GM18873 (cell line): ENCODE data around the gene RALGAPA2.

ENCODE experiments used
- ATAC-seq: cut with Tn5 transposase; IDR thresholded peaks from one replicate; pipeline ENCODE4 v1.9.1; 2021; ENCODE audit warnings: mild to moderate bottlenecking, moderate library complexity, moderate number of reproducible peaks; ENCODE audit not compliant: unreplicated experiment, low FRiP score

The RALGAPA2 gene

DNA sequence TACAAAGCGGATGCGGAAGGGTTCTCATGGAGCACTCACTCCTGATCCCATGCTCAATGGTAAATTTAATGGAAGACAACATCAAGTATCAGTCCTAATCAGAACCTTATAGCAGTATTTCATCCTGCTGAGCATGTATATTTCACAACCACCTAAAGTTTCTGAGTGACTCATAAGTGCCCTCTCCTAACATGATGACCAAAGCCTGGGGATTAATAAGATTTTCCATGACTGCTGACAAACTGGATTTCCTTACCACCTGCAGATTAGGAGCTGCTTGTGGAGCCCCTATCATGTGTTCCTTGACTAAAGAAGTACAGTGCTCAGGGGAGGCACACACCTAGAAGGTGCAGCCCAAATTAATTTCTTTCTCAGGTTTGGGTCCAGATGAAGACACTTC lies 231.8 kb downstream of the RALGAPA2 start:
- ATAC-seq, result no peak

DNA sequence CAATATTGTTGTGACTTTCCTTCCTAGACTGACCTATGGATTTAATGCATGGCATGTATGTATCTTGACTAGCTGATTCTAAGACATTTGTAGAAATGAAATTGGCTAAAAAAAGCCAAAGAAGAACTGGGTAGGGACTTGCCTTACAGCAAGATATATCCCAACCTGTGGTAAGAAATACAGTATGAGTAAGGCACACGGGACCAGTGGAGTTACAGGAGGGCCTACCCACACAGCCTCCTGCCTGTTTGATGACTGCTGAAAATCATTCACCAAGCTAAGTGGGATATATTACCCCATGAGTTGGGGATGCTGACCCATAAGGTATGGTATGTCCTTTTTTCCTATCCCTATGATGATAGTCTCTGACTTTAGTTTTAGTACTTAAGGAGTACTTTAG lies 232.3 kb downstream of the RALGAPA2 start:
- no peak for ATAC-seq

DNA sequence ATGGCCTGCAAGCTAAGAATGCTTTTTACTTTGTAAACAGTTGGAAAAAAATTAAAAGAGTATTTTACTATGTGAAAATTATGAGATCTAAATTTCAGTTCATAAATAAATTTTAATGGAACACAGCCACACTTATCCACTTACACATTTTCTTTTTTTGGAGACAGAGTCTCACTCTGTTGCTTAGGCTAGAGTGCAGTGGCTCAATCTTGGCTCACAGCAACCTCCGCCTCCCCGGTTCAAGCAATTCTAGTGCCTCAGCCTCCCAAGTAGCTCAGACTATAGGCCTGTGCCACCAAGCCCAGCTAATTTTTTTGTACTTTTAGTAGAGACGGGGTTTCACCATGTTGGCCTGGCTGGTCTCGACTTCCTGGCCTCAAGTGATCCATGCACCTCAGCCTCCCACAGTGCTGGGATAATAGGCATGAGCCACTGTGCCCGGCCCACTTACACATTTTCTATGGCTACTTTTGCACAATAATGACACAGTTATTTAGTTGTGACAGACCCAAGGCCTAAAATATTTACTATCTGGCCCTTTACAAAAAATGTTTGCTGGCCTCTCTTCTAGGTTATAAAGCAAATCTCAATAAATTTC lies 234.9 kb downstream of the RALGAPA2 start:
- ATAC-seq, result no peak

DNA sequence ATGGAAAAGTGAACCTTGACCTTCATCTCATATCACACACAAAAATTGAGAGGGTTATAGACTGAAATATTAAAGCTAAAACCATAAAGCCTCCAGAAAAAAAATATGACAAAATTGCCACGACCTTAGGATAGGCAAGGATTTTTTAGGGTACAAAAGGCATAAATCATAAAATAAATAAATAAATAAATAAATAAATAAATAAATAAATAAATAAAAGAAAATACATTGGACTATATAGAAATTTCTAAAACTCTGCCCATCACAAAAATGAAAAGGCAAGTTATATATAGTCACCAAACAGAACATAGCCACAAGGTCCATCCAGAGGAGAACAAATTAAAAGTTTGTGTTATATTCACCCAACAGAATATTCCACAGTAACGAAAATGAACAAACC lies 235.9 kb downstream of the RALGAPA2 start:
- no peak for ATAC-seq

DNA sequence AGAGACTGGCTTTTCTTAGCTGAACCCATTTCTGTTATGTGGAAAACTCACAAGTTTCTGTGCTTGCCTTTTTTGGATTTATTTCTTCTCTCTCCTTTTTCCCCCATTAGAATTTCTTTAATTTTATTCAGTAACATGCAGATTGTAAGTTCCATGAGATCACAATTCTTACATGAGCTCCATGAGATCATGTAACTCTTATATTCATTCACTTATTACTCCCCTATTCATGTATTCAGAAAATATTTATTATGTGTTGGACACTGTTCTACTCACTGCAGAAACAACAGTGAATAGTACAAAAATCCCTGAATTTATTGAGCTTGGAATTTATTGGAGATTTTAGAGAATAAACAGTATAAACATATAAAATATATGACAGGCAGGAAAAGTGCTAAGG lies 238.8 kb downstream of the RALGAPA2 start:
- ATAC-seq, result no peak

DNA sequence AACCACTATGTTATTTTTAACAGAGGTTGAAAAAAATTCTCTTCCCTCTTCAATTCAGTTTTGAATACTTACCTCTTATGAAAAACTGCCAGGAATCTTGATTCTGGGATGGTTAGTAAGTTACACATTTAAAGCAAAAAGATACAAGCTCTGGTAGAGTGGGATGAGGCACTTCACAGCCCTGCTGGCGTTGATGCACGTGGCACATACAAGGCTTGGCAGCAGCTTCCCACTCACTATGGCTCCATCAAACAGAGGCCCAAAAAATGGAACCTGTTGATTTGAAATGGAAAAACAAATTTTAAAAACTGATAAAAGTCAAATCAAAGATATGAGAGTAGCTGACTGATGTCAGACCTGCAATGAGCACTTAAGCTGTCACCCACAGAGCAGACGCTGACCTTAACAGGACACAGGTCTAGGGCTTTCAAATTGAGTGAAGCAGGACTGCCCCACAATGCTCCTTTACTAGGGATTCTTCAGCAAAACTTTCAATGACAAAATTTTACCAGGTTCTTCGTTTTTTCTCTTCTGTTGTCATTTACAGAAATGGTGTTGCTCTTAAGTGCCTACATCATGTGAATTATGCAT lies 239.7 kb downstream of the RALGAPA2 start:
- no peak for ATAC-seq

DNA sequence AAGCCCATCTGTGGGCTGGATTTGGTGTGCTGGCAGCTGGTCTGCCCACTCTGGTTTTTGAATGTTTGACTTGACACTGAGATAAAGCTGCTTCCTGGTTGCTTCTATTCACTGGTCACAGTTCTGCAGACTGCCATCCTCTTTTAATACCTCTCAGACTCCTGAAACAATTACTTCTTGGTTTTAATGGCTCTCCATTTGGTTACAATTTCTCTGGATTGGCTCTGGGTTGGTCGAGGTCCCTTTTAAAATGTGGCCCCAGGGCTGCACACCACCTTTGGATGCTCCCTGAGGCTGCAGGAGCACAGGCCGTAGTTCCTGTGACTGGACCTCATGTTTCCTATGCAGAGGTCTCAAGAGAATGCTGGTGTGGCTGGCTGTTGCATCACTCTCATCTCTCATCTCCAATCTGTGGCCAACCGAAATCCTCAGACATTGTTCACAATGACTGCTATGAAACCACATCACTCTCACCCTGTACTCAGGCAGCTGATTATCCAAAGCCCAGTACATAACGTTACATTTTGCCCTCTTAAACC lies 246.0 kb downstream of the RALGAPA2 start:
- peak; percentile 95 for ATAC-seq

DNA sequence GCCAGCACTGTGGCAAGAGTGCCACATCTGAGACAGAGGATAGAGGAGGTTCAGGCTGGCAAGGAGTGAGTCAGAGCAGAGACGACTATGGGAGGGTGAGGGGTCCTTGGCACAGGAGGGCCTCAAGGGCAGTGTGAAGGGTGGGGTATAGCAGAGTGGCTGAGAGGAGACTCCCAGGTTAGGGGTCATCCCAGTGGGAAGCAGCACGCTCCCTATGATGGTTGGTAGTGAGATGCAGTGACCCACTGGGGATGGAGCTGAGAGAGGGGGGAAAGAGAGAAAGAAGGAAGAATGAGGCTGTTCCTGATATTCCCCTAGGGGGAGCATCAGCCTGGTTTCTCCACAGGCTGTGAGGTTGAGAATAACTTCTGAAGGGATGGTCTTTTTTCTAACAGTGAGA lies 247.2 kb downstream of the RALGAPA2 start:
- no peak for ATAC-seq

DNA sequence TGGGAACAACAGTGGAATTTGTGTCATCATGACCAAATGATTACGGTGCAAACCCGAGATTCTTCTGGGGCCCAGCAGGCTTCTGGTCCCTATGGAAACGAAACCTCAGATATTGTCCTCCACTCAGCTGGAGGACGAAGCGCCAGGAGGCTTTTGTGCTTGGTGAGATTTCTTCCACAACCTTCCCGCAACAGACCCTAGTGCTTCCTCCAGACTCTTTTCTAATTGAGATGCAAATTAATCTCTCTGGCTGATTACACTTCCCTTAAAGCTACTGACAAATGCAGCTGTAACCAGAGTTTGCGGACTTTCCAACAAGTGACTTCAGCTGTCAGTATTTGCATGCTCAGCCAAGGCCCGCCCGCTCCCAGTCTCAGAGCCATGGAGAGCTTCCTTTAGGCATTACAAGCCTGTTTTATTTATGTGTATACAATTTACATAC lies 248.5 kb downstream of the RALGAPA2 start:
- no peak for ATAC-seq

DNA sequence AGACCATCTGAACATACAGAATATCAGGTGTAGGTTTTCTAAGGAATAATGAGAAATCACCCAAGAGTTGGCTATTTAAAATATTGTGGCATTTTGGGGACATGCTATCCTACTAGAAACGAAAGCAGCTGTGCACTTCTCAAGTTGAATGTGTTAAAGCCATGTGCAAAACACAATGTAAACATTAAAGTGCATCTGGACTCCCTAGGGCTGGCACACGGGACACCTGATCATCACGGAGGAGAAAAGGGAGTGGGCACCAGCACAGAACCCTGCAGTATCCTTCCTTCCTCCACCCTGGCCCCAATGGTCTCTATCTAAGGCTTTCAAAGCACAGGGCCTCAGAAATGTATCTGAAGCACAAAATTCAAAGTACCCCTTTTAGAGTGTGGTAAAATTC lies 250.3 kb downstream of the RALGAPA2 start:
- no peak for ATAC-seq

DNA sequence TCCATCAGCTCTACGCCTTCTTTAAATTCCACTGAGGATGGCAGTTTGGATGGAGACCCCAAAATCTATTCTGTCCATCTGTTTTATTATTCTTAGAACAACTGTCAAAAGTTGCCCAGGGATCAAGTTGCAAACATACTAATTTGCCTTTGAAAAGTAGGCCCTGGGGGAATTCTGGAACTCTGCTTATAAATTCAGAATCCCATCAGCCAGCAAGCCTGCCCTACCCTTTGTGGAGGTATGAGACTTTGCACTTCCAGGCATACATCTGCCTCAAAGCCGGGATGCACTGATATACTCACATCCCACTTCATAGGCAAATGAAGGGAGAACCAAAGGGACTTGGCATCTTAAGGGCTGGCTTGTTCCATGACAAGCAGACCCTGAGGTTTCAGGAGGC lies 250.9 kb downstream of the RALGAPA2 start:
- ATAC-seq, result no peak

DNA sequence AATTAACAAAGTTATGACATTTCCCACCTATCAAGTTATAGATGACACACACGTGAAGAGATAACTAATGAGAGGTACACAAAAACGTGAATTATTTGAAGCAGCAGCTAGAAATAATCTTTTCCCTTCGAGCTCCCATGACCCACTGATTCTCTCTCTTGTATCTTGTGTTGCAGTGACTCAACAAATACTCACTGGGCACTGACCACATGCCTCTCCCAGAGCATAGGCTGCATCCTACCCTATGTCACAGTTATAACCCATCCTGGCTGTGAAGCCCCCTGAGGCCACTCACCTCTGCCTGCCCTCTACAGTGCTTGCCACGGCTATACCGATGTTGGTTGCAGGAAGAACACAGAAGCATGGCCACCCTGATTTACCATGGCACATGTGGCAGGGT lies 252.7 kb downstream of the RALGAPA2 start:
- no peak for ATAC-seq

DNA sequence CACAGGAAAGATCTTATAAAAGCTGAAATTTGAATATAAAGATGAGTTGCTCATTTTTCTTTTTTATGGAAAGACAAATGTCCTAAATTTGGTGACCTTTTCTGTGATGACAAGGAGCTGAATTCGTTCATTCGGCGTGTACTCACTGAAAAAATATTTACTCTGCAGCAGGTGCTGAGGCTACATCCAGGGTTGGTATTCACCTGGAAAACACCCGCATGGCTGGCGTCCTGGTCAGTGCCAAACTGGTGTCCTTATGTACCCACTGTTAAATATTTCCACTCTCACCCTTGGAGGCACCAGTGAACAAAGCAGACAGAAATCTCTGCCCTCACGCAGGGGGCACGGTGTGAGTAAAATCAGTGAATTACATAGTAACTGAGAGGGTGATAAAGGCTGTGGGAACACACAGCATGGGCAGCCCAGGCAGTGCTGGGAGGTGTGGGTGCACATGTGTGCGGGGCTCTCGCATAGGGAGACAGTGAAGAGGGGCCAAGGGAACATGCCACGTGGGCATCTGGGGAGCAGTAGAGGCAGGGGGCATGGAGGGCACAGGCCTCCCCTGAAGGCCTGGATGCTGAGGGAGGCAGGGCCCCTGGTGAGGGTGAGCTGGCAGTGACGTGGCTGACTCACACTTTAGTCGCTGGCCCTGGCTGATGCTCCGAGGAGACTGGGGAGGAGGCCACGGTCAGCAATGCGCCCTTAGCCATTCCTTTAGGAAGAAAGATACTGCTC lies 254.9 kb downstream of the RALGAPA2 start:
- no peak for ATAC-seq

DNA sequence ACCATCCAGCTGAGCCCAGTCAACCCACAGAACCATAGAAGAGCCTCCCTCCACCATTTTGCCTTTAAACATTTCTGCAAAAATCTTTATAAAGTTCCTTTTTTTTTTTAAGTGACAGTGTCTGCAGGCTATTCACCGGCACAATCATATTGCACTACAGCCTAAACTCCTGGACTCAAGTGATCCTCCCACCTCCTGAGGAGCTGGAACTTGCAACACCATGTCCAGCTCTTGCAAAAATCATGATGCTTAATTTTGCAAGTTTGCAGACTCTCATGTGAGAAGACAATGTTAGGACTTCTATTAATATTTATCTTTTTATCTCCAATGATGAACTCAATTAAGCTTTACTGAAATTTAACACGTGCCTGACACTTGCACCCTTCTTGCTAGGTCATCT lies 255.7 kb downstream of the RALGAPA2 start:
- ATAC-seq, result no peak

DNA sequence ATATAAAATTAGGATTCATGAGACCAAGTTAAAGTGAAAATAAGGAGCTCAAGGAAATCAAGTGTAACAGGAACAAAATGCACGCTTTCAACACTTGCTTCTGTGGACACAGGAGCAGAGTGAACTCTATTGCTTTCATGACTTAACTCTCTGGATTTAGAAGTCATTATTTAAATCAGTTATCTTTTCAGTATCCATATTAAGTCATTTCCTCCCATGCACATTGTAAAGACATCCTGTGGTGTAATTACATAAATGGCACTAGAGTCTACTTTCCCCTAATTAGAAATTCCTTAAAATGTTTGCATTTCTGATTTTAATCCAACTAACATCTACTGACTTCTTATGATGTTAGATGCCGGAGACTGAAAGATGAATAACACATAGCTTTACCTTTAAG lies 256.5 kb downstream of the RALGAPA2 start:
- ATAC-seq, result no peak

DNA sequence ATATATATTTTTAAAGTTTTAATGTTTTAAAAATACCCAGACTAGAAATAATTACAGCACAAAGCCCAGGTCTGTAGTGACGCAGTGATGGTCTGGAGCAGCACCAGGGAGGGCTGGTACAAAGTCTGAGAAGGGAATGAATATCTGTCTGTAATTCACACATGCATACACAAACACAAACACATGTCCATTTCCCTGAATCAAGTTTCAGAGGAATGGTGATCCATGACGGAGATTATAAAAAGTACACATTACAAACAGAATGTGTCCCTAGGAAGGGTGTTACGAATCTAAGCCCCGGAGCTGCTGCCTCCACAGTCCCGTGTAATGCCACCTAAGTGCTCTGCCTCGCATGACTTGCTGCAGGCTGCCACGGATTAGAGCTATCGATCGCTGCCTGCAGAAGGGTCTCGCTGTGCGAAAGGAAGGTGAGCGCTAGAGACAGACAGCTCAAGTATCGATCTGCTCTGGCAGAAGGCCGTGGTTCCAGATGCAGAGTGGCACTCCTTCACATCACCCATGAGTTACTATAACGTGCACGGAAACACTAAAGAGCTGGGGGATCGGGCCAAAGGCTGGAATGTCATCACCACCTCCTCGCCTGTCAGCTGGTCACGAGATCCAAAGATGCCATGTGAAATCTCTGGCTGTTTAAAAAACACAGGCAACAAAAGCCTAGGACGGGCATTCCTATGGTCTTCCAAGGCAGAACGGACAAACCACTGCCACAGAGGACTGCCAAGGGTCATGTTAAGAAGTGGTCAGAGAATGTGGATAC lies 257.4 kb downstream of the RALGAPA2 start:
- no peak for ATAC-seq

DNA sequence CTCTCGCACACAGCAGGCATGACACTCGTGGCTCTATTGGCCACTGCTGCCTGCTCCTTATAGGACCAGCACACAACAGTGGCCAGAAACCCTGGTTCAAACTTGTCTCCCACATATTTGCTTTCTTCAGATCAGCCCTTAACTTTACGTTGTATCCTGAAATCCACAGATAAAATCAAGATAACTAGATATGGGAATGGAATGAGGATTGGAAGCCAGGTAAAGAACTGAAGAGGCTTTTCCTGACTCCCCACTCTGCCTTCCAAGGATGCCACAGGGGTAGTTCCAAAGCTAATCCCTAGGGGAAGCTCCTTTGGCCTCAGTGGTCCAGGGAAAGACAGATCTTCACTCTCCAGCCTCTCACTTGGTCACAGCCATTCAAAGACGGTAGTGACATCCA lies 258.1 kb downstream of the RALGAPA2 start:
- ATAC-seq, result no peak

DNA sequence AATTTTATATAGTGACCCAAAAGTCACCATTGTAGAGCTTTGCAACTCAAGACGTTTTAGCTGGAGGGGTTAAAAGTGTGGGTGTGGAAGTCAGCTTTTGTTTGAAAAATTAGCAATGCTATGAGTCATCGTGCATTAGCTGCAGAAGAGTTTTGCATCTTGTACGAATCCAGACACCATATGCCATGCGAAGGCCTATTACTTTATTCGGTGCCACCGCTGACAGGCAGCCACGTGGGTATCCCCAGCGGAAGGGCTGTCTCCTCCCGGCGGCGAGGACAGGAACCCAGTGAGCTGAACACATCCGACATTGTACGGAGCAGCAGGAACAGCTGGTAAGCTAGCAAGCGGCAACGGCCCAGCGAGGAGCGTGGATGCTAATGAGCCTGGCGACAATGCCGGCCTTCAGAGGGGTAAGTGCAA lies 260.2 kb downstream of the RALGAPA2 start:
- ATAC-seq, result peak; percentile 83

DNA sequence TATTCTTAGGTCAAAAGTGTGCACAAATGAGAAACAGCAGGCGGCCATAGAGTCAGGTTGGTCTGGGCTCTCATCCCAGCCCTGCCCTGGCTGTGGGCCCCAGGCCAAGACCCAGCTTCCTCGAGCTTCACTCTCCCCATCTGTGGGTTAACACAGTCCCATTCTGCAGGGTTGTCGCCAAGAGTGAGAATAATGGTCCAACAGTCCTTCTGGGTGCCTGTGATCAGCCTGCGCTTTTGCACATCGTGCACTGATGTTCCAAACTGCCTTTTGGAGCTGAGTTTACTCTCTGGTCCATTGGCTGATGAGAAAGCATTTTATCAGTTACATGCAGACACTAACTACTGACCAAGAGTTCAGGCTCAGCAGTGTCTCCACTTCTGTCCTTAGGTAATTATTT lies 261.9 kb downstream of the RALGAPA2 start:
- ATAC-seq, result no peak

DNA sequence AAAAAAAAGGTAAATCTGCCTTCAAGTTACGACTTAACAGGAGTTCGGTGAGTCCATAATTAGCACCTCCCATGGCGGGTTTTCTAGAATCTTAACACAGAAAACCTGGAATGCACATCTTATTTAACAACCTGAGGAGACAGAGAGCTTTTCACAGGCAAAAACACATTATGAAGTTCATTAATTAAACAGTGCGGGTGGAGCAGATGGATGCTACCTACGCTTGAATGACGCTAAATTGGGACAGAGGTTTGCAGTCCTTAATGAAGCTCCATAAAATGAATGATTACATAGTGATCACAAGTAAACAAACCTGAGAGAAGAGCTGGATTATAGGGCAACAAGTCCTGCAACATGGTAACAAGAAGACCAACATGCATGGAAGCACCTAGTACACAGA lies 263.6 kb downstream of the RALGAPA2 start:
- ATAC-seq, result no peak

DNA sequence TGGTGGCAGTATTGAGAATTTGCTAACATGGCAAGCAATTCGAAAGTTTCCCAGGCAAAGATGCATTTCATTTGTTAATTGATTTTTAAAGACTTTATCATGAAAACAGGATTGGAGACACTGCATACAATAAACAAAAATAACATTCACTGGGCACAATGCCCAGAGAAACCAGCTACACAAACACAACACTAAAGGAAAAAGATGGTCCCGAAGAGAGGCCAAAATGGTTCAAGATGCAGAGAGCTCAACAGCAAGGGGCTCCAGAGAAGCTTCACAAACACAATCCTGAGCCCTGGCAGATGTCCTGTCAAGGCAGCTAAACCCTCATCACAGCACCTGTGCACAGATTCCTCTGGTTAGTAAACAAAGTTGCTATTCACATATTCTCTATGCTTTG lies 265.2 kb downstream of the RALGAPA2 start:
- ATAC-seq, result no peak
